SK-N-MC (cell line): Measurements from ENCODE around the gene ADARB2.

Experiments
- EZH2 ChIP-seq: fragments of 200-600 bp; sonication (generic); IDR thresholded peaks from one replicate; pipeline ENCODE4 v1.6.1; 2017; ENCODE audit warnings: antibody characterized with exemption
- POLR2AphosphoS5 ChIP-seq: IDR thresholded peaks from 2 replicates; pipeline ENCODE4 v1.6.1; 2012; ENCODE audit warnings: mild to moderate bottlenecking, low read depth, low read length, borderline replicate concordance

DNA sequence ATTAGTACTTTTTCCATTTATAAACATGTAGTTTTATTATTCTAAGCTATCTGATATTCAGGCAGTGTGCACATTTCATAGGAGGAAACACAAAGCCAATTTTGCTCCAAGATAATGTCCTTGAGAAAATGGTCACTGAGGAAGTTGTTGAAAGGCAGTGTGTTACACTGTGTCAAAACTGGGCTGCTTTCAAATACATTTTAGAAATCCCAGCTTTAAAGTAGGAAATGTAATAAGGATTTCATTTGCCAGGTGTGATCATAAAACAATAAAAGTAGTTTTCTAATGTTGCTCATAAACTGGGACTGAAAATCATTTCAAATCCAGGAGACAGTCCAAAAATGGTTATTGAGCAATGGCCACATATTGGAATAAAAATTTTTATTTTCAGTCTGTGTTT lies 601.1 kb downstream of the ADARB2 start:
- TF ChIP-seq EZH2 (no peak), POLR2AphosphoS5 (no peak)
